ENCODE data around the gene RIMOC1.

Gene RIMOC1

GRCh38 chr5:41951224-41951623 lies 47.1 kb downstream of the RIMOC1 start:
- TF ChIP-seq, protein P1, sequence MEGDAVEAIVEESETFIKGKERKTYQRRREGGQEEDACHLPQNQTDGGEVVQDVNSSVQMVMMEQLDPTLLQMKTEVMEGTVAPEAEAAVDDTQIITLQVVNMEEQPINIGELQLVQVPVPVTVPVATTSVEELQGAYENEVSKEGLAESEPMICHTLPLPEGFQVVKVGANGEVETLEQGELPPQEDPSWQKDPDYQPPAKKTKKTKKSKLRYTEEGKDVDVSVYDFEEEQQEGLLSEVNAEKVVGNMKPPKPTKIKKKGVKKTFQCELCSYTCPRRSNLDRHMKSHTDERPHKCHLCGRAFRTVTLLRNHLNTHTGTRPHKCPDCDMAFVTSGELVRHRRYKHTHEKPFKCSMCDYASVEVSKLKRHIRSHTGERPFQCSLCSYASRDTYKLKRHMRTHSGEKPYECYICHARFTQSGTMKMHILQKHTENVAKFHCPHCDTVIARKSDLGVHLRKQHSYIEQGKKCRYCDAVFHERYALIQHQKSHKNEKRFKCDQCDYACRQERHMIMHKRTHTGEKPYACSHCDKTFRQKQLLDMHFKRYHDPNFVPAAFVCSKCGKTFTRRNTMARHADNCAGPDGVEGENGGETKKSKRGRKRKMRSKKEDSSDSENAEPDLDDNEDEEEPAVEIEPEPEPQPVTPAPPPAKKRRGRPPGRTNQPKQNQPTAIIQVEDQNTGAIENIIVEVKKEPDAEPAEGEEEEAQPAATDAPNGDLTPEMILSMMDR (IDR thresholded peaks at IDR 0.05; ENCODE audit: control insufficient read depth, extremely low read depth, insufficient read depth): no peak
- no peak overlapping the region for H3K4me3 ChIP-seq (ENCODE audit: low read depth, low read length)
- no peak for DNase-seq (ENCODE audit: low read depth)

Data from LNCaP clone FGC (cell line).